ENCODE data around the gene PTPN13.
A peak's percentile ranks its signal among the peaks of the same experiment; 100 is the strongest.

The PTPN13 gene

DNA sequence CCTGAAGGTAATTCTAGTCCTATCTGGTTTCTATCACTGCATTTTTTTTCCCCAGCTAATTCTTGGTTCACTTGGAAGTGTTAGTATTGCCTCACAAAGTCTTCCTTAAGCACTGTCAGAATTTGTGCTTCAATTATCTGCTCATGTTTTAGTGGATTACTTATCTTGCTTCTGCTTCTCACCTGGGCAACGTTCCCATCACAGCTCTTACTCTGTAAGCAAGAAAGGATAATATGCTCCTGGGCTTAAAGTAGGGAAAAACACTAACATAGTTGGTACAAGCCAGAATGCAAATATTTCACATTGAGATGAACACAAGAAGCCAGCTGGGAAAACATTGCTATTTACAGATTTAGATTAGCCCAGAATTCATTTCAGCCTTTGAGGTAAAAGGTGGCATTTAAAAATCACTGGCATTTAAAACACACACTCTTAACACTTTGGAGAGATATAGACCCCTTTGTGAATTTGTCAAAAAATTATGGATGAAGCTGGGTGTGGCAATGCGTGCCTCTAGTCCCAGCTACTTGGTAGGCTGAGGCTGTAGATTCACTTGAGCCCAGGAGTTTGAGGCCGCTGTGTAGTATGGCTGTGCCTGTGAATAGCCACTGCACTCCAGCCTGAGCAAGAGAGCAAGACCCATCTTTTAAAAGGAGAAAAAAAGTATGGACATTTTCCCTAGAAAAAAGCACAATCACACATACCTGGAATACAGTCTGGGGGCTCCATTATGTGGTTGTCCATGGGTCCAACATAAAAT lies 6.6 kb upstream of the PTPN13 start:
- no peak for DNase-seq (ENCODE audit: low spot score)

DNA sequence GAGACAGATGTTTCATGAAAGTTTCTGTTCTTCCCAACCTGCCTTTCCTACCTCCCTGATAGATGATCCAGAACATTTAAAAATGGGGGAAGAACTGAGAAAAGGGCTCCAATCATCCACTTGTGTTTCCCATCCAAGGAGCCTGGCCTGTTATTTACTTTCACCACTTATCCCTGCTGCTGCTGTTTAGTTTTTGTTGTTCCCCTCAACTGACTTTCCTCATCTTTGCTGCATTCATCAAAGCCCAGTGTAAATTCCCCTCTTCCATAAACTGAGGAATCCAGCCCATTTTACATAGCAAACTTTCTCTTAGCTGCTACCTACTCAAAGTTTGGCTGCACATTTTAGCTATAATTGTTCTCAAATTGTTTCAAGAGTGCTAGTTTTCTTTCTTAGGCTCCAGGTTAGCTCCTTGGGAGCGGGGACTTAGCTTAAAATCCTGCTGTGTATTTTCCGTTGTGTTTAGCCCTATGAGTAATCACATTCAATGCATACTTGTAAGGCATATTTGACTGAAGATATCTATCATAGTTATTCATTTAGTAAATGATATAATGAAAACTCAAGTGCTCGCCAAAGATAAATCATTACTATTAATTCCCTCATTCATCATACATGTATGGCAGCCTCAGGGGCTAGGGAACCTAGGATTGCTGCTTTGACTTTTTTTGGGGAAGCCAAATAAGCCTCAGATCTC lies 1.4 kb upstream of the PTPN13 start:
- DNase-seq (ENCODE audit: low spot score): no peak

DNA sequence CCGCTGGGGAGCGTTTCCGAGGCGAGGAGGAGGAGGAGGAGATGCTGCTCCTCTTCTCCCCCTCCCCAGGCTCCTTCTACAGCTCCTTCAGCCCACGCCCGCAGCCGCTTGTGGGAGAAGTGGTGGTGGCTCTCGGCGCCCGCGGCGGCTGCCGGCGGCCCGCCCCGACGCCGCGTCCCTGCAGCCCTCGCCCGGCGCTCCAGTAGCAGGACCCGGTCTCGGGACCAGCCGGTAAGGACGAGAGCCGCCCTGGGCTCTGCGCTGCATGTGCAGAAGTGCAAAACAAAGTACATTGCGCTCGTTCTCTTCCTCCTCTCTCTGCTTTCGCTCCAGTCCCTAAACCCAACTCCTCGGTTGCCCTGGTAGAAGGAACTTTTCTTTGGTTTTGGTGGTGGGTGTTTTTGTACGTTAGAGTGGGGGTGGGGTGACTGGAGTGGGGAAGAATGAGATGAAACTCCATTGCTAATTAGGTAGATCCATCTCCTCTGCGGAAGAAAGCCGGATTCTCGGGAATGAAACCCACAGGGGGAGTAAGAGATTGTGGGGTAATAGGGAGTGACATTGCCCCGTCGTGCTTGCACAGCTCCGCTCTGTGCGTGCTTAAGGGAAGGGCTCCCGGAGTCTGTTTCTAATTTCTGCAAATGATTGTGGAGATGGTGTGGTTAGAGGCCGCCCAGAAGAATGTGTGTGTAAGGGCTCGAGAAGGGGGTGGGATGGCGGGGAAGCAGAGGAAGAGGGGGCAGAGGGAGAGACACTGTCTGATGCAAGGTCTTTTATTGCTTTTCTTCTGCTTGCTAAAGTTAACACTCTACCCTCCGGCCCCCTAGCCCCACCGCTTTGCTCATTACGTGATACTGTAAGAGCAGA lies 677 bp downstream of the PTPN13 start:
- DNase-seq (ENCODE audit: low spot score): peak; percentile 49

DNA sequence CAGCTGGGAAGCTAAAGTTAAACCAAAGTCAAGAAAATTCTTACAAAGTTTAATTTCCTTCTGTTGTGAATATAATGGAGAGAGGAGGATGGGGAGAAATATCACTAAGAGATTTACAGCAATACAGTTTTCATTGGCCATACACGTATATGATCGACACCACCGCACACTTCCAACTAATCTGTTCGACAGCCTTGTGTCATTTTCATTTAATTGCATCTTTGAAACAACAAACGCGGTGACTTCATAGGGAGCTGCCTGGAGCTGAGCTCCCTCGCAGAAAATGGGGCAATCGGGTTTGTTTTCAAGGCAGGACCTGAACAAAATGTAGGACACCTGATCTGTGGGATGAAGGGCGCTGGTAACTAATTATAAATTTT lies 1.3 kb downstream of the PTPN13 start:
- DNase-seq (ENCODE audit: low spot score): no peak

DNA sequence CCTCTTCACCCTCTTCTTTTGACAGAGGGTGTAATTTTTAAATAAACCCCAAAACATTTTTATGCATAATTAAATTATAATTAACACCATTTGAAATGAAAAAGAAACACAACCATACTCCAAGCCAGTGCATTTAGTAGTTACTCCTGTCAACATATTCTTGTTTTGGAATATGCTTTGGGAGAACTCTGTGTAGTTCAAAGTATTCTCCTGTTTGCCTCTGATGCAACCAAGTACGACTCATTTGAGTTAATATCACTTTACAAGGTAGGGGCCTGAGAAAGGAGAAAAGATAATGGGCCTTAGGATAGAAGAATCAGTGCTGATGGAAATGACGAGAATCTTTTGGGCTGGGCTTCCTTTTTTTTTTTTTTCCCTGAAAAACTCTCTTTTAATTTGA lies 2.7 kb downstream of the PTPN13 start:
- DNase-seq (ENCODE audit: low spot score): no peak

DNA sequence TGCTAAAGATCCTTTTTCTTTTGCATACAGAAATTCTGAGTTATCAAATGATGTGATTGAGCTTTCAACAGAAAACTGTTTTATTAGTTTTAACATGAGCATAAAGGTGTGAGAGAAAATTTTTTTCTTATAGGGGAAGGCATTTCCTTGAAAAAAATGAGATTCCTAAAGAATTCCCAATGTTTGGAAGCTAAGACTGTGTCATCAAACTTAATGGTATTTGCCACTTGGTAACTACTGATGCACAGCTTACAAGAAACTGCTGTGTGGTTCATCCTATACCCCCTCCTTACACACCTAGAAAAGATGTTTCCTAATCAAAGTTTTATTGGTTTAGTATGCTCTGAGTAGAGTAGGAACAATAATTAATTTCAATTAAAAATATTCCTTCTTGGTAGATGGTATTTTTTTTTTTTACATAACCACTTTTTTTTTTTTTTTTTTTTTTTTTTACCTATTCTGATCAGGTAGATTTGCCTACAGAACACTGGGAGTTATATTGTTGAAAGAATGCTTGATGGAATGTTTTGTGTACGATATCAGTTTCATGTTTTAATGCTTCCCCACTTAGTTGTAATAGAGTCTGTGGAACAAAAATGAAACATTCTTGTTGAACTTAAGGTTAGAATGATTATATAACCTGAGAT lies 6.0 kb downstream of the PTPN13 start:
- no peak for DNase-seq (ENCODE audit: low spot score)

DNA sequence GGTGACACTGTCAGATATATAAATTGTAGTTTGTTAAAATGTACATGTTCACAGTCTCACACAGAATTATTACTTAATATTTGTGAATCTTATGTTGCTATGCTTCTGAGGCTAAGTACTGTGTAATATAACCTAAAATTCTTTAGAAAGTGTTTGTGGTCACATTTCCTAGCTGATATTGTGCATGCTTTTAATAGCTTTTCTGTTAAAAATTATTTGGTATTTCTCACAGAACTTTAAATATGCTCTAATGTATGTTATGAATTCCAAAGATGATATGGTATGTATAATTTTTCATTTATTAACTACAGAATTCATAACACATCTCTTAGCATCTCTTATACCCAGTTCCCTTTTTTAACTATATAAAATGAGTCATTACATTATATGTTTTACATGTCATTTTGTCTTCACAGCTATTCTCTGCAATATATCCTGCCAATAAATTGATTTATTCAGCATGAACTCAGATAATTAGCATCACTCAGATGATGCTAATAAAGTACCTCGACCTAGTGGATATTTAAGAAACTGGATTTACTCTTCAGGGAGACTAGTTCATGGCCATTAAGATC lies 9.3 kb downstream of the PTPN13 start:
- DNase-seq (ENCODE audit: low spot score): no peak

DNA sequence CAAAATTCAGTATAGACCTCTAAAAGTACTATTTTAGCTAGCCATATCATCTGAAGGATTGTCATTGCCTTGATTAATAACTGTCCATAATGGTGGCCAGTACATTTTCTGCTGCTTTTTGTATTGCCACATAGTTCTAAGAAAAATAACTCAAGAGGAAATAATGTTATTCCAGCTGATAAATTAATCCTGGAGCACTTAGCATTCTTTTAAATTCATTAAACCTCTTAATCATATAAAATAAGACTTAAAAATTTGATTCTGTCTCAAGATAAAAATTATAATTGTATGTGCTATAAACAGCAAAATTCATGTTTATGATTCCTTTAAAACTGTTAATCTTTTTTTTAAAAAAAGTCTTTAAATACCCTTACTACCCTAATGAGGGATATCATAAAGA lies 12.7 kb downstream of the PTPN13 start:
- DNase-seq (ENCODE audit: low spot score): no peak

DNA sequence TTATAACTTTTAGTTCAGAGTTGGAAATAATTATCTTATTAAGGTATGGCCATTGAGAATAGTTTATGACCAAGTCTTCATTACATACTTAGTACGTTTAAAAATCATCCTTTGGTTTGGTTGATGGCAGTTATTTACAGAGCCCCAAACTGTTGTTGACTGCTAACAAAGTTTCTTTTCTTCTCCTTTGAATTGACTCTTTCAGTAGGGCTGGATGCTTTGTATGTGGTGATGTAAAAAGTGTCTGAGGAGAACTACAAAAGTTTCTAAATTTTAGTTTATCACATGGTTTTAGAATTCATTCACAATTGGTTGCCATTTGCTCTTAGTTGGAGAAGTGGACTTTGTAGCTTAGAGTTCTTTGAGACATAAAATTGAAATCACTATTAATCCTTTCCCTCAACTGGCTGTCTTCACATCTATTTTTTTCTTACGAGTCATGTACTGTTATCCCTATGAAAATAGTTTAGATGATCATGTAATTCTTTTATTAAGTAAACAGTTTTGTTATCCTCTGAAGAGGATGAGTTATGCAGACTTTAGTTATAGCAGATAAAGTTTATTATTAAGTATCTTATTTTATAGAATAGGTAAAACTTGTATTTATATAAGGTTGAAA lies 14.8 kb downstream of the PTPN13 start:
- no peak for DNase-seq (ENCODE audit: low spot score)

DNA sequence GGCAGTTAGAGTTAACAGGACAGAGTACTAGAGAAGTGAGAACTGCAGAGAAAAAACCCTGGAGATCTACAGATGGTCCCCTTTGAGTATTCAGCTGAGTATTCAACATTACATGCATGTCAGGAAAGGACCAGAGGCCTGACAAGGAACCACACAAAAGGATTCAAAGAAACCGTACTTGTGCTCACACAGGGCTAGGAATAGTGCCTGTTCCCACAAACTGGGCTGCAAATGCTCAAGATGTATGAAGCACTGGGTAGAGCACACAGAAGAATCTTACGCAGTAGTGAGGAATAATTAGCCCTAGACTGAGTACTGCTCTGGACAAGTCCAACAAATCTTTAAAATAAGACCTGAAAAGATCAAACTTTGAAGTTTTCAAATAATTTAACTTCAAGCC lies 17.6 kb downstream of the PTPN13 start:
- DNase-seq (ENCODE audit: low spot score): no peak

DNA sequence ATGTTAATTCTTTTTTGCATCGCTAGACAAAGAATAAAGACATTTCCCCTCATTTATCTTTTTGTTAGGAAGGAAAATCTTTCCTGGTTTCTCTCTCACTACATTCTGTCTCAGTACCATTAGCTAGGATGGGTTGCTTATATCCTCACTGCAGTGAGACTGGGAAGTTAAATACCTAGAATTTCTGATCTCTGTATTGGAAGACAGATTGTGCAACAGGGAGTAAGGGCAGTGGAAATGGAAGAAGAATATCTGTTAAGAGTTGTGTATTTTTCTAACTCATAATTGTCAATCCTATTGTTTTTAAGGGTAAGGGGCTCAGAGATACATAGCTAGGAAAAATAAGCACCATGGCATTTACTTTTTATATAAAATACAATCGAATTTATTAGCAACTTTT lies 19.6 kb downstream of the PTPN13 start:
- no peak for DNase-seq (ENCODE audit: low spot score)

DNA sequence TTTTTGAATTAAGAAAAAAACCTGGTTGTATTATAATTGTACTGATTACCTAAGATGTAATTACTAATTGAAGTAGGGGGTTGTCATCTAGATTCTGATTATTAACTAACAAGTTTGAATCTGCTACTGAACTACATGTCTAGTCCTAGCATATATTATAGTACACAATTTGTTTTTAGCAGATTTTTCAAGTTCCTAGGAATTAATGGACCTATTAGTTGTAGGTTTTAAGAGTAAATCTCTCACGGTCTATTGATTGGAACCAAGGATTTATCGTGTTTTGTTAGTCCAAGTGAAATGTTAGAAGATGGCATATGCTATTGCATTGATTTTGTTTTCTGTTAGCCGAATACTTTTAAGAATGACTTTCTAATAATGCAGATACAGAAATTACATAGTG lies 20.8 kb downstream of the PTPN13 start:
- DNase-seq (ENCODE audit: low spot score): no peak

DNA sequence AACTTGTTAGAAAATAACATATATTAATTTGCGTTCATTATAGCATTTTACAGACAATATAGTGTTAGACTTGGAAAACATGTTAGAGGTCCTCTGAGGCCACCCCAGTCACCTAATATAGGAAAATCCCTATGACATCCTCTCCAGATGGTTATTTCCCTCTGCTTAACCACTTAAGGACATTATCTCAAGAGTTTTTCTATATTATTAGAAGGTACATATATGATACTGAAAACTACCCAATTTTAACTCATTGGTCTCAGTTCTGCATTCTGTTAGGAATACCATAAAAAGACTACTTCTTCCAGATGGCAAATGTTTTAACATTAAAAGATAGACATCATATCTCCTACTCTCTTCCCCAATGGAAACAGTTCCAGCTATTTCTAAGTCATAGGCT lies 21.4 kb downstream of the PTPN13 start:
- DNase-seq (ENCODE audit: low spot score): no peak

DNA sequence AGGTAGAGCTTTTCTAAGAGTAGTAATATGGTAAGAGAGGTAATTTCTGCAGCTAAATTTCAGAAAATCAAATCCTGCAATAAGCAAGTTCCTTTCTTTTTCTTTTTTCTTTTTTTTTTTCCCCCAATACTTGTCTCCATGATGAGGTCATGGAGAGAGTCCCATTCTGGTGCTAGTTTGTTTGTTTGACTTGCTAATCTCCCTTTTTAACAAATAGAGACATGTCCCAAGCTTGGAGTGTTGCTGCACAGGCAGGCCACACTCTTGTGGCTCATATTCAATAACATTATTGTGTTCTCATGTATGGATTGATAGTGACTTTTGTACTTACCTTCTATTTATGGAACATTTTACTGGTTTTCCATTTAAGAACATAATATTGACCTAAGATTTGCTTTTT lies 25.5 kb downstream of the PTPN13 start:
- no peak for DNase-seq (ENCODE audit: low spot score)

DNA sequence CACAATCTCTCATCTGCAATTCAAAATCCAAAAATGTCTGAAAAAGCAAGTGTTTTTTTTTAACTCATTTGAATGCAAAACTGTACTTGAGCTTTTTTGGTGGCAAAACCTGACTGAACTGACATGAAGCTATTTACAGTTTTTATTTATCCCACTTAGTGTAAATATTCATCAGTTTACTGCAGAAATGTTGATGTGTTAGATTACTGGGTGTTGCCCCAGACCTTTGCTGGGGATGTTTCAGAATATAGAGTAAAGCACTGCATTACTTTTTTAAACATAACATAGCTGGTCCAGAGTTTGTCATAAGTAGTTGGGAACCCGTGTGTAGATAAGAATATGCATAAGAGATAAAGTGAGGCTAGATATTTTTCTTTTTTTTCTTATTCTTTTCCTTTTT lies 27.3 kb downstream of the PTPN13 start:
- no peak for DNase-seq (ENCODE audit: low spot score)

DNA sequence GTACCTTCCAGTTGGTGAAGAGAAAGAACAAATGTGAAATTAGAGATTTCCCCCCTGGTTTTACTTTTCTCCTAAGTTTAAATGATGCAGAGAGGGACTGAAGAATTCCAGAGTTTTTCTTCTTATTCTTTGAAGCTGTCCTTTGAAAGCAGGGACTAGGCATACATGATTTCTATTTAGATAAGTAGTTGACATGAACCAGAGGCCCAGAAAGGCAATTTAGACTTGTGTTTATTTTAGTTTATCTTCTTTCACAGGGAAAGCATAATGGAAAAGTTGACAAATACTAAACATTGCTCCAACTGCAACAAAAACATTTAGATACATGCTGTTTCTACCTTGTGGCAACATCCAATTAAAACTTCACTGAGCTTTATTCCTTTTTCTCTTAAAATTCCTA lies 32.0 kb downstream of the PTPN13 start:
- no peak for DNase-seq (ENCODE audit: low spot score)

DNA sequence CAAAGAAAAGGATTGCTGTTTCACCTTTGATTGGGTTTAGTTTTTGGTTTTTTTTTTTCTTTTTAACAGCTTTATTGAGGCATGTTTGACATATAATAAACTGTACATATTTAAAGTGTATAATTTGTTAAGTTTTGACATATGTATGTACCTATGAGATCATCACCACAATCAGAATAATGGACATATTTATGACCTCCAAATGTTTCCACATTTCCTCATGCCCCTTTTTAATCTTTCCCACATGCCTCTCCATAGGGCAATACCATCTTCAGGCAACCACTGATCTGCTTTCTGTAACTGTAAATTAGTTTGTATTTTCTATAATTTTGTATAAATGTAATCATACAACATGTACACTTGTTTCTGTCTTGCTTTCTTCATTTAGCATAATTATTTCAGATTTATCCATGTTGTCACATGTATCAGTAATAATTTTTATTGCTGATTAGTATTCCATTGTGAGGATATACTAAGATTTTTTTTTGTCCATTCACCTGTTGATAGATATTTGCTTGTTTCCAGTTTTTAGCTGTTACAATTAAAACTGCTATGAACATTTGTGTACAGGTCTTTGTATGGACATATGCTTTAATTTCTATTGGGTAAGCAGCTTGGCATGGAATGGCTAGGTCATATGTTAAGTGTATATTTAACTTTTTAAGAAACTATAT lies 33.5 kb downstream of the PTPN13 start:
- no peak for DNase-seq (ENCODE audit: low spot score)

DNA sequence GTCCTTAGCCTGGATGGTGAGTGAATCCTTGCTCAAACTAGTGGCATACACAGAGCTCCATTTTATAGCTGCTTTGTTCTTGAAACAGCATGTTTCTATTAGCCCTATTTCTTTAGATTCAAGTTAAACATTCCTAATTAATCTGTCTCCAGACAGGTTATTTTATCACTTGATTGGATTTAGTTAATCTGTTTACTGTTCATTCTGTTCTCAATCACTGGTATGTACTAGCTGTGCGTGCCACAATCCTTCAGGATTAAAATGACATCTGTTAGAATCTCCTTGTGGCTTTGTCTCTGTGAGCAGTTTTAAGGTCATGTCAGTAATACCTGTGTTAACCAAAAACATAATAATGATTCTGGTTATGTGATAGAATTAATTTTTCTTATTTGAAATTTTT lies 36.5 kb downstream of the PTPN13 start:
- DNase-seq (ENCODE audit: low spot score): no peak

DNA sequence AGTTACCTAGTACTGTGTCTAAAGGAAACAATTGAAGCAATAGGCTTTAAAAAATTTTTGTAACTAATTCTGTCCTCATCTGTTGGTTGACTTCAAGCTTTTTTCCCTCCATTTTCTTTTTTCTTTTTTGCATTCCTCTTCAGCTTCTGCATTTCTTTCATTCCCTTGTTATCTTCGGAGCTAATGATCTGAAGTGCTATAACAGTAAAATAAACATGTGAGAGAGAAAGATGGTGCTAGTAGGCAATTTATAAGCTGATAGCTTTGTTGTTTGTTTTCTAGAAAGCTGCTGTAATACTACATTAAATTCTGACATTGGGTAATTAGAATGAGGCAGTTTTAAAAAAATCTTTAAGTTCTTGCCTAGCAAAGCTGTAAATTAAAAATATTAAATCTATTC lies 37.1 kb downstream of the PTPN13 start:
- no peak for DNase-seq (ENCODE audit: low spot score)

DNA sequence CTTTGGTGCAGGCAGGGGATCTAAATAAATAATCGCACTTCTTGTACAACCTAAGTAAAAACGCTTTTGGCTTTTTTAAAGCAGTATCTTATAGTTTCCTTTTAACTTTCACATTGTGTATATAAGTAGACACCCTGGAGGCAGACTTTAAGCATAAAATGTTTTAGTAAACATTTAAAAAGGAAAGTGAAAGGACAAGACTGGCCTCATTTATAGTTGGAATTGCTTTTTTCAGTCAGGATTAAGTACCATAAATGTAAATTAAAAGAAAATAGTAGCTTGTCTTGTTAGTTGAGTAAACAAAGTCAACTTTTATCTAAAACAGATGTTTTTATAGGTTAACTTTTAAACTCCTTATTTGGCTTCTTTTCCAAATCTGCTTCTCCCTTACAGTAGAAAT lies 39.7 kb downstream of the PTPN13 start:
- no peak for DNase-seq (ENCODE audit: low spot score)

DNA sequence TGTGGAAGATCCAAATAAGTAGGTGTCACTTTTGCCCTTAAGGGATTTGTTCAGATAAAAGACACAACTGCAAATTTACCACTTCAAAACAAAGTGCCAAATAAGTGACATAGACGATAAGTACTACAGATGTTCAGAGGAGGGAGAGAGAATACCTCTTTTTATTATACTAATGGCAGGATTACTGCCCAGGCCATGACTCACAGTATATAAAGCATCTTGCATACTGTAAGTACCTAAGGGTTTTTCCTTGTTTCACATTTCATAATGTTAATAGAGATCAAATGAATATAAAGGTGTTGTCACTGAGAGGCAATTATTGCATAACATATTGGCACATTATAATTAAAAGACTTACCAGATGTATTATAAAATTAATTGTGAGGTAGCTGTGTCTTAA lies 46.4 kb downstream of the PTPN13 start:
- no peak for DNase-seq (ENCODE audit: low spot score)
